Bronchial epithelial cell (primary cell): Measurements from ENCODE around the gene PARD6A. TPM values are rescaled to one million over a fixed set of nuclear protein-coding genes. Genes with fewer than 3 reads are reported as not detected.

ENCODE experiments used
- DNase-seq: peaks from one replicate; pipeline ENCODE4 v3.0.0-alpha.2; 2010; ENCODE audit warnings: low read depth
- FAIRE-seq: peaks from 2 replicates; lab custom pipeline; 2011; peaks lifted over from hg19 to GRCh38; lab: Jason Lieb, UNC
- H3K27me3 ChIP-seq: 2 replicates; pipeline ENCODE4 v1.5.1; 2011; ENCODE audit warnings: low read length; ENCODE audit not compliant: control insufficient read depth, insufficient read depth
- H3K36me3 ChIP-seq: 2 replicates; pipeline ENCODE4 v1.5.1; 2011; ENCODE audit warnings: low read length; ENCODE audit not compliant: control insufficient read depth, insufficient read depth
- H3K4me3 ChIP-seq: 2 replicates; pipeline ENCODE4 v1.5.1; 2011; ENCODE audit warnings: mild to moderate bottlenecking, low read depth, low read length, control low read depth
- total RNA-seq: library from RNA; depleted of rRNA; stranded (reverse); fragments of >200 nt; gene quantifications from 2 replicates; pipeline ENCODE4 v1.2.1, GENCODE V29; 2014
- TF ChIP-seq, protein P1 (sequence below): IDR thresholded peaks from 2 replicates; pipeline ENCODE4 v1.5.1; 2011; ENCODE audit warnings: mild to moderate bottlenecking, moderate library complexity, low read length, control low read depth, inconsistent platforms; ENCODE audit not compliant: insufficient read depth, severe bottlenecking

PARD6A gene
- total RNA-seq, 1 donor from 2014 or later, result 2.6 TPM

DNA sequence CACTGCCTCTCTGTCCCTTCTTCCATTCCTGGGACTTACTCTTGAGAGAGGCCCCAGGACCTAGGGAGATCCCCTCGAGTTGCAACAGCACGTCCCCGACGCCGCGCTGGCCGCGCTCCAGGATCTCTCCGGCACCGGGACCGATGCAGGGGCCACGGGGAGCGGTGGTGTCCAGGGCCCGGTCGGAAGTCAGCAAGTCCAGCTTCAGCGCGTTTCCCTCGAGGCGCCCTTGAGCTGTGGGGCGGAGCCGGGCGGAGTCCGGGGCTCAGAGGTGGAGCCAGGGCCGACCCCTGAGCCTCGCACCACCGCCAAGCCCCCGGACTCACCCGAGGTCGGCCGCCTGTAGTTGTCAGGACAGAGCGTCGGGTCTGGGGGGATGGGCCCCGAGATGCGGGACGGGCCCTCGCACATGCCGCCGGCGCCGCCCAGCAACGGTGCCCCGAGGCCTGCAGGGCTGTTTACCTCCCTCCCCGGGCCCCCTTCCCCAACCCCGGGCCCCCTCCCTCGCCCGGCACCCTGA is 5.3 kb downstream of the PARD6A start:
- H3K4me3 ChIP-seq, result peak overlapping the region; percentile 63
- H3K27me3 ChIP-seq, result no peaks in the 10 kb centered on the region
- TF ChIP-seq, protein P1, sequence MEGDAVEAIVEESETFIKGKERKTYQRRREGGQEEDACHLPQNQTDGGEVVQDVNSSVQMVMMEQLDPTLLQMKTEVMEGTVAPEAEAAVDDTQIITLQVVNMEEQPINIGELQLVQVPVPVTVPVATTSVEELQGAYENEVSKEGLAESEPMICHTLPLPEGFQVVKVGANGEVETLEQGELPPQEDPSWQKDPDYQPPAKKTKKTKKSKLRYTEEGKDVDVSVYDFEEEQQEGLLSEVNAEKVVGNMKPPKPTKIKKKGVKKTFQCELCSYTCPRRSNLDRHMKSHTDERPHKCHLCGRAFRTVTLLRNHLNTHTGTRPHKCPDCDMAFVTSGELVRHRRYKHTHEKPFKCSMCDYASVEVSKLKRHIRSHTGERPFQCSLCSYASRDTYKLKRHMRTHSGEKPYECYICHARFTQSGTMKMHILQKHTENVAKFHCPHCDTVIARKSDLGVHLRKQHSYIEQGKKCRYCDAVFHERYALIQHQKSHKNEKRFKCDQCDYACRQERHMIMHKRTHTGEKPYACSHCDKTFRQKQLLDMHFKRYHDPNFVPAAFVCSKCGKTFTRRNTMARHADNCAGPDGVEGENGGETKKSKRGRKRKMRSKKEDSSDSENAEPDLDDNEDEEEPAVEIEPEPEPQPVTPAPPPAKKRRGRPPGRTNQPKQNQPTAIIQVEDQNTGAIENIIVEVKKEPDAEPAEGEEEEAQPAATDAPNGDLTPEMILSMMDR, result no peak
- DNase-seq, result no peak
- H3K36me3 ChIP-seq, result peaks cover 2% of the 10 kb centered on the region
- FAIRE-seq, result no peak

DNA sequence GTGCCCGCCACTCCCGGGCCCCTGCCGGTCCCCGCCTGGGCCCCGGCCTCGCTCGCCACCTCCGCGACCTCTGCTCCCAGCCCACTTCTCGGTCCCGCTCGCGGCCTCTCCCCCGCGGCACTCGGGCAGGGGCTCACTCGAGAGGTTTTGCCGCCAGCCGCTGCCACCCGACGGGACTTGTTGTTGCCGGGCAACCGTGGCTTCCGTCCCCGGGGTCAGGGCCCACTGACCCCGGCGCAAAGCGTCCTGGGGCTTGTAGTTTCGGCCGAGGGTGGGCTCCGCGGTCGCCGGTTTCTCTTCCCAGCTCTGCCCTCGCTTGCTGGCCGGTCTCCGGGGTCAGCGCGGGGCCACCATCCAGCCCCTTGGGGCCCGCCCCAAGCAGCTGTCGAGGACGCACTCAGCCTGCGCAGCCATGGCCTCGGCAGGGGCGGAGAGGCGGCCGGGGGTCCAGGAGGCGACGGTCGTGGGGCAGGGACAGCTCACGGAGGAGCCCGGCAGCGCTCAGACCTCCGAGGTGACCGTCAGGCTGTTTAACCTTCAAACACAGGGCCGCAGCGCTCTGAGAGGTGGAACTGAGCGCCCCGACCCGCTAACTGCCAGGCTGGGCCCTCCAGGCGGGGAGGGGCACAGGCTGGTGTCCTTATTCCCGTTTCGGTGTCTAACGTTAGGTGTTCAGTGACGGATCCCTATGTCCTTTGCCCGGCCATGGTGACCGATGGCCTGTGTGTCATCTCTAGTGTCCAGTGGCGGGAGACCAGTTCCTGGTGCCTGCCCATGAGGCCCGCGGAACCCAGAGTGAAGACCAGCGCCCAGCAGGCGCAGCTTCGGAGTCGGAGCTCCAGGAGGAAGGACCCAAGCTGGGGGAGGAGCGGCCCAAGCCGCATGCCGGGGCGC is 6.0 kb downstream of the PARD6A start, which contains the start of the genes C16orf86 and ENKD1:
Gene C16orf86 (plus strand): TSS at position 256 of the 894 bp plus-strand sequence. CDS start 157 bp downstream, at position 413.
Gene ENKD1 (minus strand): TSS at position 192 of the 894 bp plus-strand sequence. CDS start 308 bp downstream, outside the sequence.
- Histone ChIP-seq H3K27me3 (no peaks in the 10 kb centered on the region), H3K4me3 (peak within 1 kb of the TSS; percentile 63), H3K36me3 (peaks cover 2% of the 10 kb centered on the region)
- DNase-seq, result peak; percentile 34
- no peak for FAIRE-seq
- TF ChIP-seq, protein P1, result no peak

DNA sequence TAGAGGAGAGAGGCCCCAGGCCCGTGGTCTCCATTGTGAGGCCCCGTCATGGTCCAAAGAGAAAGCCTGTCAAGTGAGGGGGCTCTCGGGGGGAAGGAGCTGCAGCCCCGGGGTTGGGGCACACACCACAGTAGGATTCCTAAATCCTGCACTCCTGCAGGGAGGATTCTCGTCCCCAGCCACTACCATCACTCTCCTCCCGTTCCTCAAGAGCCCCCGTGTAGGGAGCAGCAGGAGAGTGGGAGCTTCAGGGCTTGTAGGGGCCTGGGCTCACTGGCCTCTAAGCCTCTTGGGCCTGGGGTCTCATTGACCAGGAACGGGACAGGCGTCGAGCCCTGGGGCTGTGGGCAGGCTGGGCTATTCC is 6.7 kb downstream of the PARD6A start:
- no peak for DNase-seq
- Histone ChIP-seq H3K27me3 (no peaks in the 10 kb centered on the region), H3K36me3 (peaks cover 2% of the 10 kb centered on the region), H3K4me3 (no peak overlapping the region)
- TF ChIP-seq, protein P1, result no peak
- no peak for FAIRE-seq

DNA sequence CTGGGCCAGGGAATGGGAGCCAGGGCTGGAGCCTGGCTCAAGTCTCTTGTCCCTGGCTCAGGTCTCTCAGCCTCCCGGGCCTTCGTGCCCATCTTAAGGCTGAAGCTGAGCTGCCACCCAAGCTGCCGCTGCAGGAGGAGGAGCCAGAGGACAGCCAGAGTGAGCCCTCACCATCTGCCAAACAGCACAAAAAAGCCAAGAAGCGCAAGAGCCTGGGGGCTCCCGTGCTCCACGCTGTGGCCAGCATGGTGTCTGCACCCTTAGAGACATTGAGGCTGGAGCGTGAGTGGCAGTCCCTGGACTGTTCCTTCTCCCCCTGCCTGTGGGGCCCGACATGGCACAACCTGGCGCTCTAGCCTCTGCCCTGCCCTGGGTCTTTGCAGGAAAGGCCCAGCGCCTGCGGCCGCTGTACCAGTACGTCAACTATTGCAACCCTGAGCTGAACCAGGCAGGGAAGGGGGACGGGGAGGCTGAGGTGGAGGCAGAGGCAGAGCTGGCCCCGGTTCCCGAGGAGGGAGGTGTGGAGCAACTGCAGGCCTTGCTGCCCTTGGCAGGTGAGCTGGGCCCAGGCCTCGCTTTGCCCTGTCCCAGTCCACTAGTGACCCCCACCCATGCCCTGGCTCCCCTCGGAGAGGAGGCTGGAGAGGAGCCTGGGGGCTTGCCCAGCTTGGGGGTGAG is 7.2 kb downstream of the PARD6A start:
- H3K27me3 ChIP-seq, result no peaks in the 10 kb centered on the region
- DNase-seq (peak; percentile 78), FAIRE-seq (no peak)
- H3K36me3 ChIP-seq, result peaks cover under 1% of the 10 kb centered on the region
- H3K4me3 ChIP-seq, result no peak overlapping the region
- TF ChIP-seq, protein P1, result peak; percentile 100

DNA sequence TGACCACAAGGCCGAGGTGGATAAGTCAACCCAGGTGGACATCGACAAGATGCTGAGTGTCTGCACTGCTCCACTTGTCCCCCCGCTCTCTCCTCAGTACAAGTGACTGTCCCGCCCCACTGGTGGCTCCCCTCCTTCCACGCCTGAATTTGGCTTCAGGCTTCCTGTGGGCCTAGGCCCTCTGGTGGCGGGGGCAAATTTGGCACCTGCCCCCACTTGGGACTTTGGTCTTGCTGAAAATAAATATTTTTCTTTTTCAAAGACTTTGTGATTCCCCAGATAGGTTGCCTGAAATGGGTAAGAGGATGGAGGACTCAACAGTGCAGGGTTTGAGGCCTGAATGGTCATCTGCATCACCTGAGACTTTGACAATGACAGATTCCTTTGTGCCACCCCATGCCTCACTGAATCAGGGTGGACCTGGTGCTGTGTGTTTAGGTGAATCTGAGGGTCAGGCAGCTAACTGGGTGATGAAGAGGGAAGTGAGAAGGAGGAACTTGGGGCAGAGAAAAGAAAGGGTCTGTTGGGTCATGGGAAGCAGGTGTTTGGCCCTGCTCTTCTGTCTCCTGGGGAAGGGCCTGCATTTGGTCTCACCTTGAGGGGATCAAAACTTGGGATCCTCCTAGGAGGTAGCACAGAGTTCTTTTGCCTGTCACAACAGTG is 7.9 kb downstream of the PARD6A start:
- H3K4me3 ChIP-seq, result no peak overlapping the region
- no peak for FAIRE-seq
- no peak for DNase-seq
- H3K27me3 ChIP-seq, result no peaks in the 10 kb centered on the region
- H3K36me3 ChIP-seq, result no peaks in the 10 kb centered on the region
- TF ChIP-seq, protein P1, result peak; percentile 23
